Measurements from ENCODE around the gene DGKI. TPM values are rescaled to one million over a fixed set of nuclear protein-coding genes. Genes with fewer than 3 reads are reported as not detected.

Gene DGKI
- total RNA-seq, 2 donors from 2014 or later, result 1.5 to 4.4 TPM

DNA sequence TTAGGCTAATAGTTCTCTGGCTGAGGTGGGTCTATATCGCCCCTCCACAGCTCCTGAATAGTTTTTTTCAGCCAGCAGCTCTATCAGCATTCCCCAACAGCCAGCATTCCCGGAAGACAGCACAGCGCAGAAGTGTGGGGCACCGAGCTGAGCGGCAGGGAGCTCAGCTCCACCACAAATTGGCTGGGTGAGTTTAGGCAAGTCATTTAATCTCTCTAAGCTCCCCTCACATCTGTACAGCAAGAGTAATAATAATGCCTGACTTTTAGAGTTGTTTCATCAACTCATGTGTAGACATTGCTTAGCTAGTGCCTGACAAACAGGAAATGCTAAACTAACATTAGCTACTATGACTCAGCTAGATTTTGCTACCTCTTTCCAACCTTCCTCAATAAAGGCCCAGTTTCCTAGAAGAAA lies 255.3 kb downstream of the DGKI start:
- no peak overlapping the region for H3K4me3 Mint-ChIP-seq
- ATAC-seq (no peak), DNase-seq (ENCODE audit: low spot score) (no peak)
- H3K4me1 Mint-ChIP-seq (ENCODE audit: low read depth in 2 of 2), result no peaks in the 10 kb centered on the region
- no peaks in the 10 kb centered on the region for H3K36me3 Mint-ChIP-seq
- H3K27me3 Mint-ChIP-seq, result peaks cover 0 to 3% of the 10 kb centered on the region in 2 donors
- no peaks in the 10 kb centered on the region for H3K9me3 Mint-ChIP-seq
- H3K27ac Mint-ChIP-seq, result no peak overlapping the region

DNA sequence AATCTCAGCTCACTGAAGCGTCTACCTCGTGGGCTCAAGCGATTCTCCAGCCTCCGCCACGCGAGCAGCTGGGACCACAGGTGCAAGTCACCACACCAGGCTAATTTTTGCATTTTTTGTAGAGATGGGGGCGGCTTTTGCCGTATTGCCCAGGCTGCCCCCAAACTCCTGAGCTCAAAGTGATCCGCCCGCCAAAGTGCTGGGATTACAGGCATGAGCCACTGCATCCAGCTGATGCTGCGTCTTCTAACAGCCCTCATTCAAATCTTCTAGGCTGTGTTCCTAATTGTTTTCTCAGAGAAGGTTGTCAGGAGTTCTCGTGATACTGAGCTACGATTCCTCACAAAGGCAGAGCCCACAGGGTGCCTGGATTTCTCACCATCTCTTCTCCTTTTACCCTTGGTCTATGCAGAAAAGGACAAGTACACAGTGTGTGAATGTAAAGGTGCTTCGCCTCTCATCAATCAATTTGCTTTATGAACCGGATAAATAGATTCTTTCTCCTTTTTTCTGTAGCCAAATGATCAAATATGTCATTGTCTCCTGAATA lies 255.9 kb downstream of the DGKI start:
- Mint-ChIP-seq H3K27ac (no peak overlapping the region), H3K4me3 (no peak overlapping the region), H3K36me3 (no peaks in the 10 kb centered on the region), H3K27me3 (peaks cover 0 to 3% of the 10 kb centered on the region in 2 donors), H3K9me3 (no peaks in the 10 kb centered on the region), H3K4me1 (ENCODE audit: low read depth in 2 of 2) (no peaks in the 10 kb centered on the region)
- DNase-seq (ENCODE audit: low spot score) (no peak), ATAC-seq (no peak)

- H3K27me3 Mint-ChIP-seq, result no peaks in the 10 kb centered on the region
- ATAC-seq (no peak), DNase-seq (ENCODE audit: low spot score) (no peak)
- no peaks in the 10 kb centered on the region for H3K36me3 Mint-ChIP-seq
- no peaks in the 10 kb centered on the region for H3K4me1 Mint-ChIP-seq (ENCODE audit: low read depth in 2 of 2)
- no peaks in the 10 kb centered on the region for H3K9me3 Mint-ChIP-seq
- no peak overlapping the region for H3K4me3 Mint-ChIP-seq
- no peak overlapping the region for H3K27ac Mint-ChIP-seq
Observed at GRCh38 chr7:137590071-137590755, 256.6 kb downstream of the DGKI start.

DNA sequence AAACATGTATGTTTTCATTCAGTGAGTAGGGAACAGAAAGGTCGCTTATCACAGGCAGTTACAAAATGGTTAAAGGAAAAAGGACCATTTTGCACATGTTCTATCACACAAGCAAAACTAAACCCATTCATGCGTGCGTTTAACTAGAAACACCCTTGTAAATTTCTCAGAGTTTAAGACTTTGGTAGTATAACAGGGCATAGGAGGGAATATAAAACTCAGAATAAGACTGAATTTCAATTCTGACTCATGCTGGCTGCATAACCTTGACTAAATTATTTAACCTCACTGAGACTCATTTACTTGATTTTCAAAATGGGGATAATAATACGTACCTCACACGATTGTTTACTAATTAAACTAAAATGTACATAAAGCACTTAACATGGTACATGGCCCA lies 259.4 kb downstream of the DGKI start:
- Mint-ChIP-seq H3K9me3 (no peaks in the 10 kb centered on the region), H3K4me3 (no peak overlapping the region), H3K27ac (no peak overlapping the region), H3K36me3 (no peaks in the 10 kb centered on the region), H3K4me1 (ENCODE audit: low read depth in 2 of 2) (no peaks in the 10 kb centered on the region), H3K27me3 (no peaks in the 10 kb centered on the region)
- no peak for ATAC-seq
- DNase-seq (ENCODE audit: low spot score), result no peak

GRCh38 chr7:137585591-137585990 lies 261.2 kb downstream of the DGKI start:
- no peaks in the 10 kb centered on the region for H3K27me3 Mint-ChIP-seq
- ATAC-seq, result no peak
- DNase-seq (ENCODE audit: low spot score), result no peak
- no peak overlapping the region for H3K27ac Mint-ChIP-seq
- no peaks in the 10 kb centered on the region for H3K9me3 Mint-ChIP-seq
- H3K36me3 Mint-ChIP-seq, result no peaks in the 10 kb centered on the region
- H3K4me3 Mint-ChIP-seq, result no peak overlapping the region
- H3K4me1 Mint-ChIP-seq (ENCODE audit: low read depth in 2 of 2), result no peaks in the 10 kb centered on the region

DNA sequence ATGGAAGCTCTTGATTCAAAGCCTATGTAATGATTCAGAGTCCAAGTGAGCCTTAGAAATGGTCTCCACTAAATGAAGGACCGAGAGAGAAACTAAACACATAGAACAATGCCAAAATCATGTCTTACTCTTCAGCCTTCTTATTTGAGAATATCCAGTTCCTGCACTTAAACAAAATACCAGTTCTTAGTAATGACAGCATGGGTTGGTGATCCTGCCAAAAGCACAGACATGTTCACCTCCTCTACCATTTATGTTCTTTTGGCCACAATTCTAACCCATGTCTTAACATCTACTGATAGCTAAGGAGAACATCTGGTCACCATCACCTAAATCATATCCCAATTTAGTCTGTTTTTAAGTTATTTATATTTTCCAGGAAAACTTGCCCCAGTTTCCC lies 263.6 kb downstream of the DGKI start:
- H3K36me3 Mint-ChIP-seq, result no peaks in the 10 kb centered on the region
- DNase-seq (ENCODE audit: low spot score), result no peak
- peaks cover 3% of the 10 kb centered on the region for H3K9me3 Mint-ChIP-seq
- ATAC-seq, result no peak
- H3K27me3 Mint-ChIP-seq, result no peaks in the 10 kb centered on the region
- no peak overlapping the region for H3K4me3 Mint-ChIP-seq
- no peaks in the 10 kb centered on the region for H3K4me1 Mint-ChIP-seq (ENCODE audit: low read depth in 2 of 2)
- H3K27ac Mint-ChIP-seq, result no peak overlapping the region

- H3K27me3 Mint-ChIP-seq, result no peaks in the 10 kb centered on the region
- H3K27ac Mint-ChIP-seq, result no peak overlapping the region
- H3K36me3 Mint-ChIP-seq, result no peaks in the 10 kb centered on the region
- DNase-seq (ENCODE audit: low spot score) (no peak), ATAC-seq (no peak)
- no peaks in the 10 kb centered on the region for H3K4me1 Mint-ChIP-seq (ENCODE audit: low read depth in 2 of 2)
- H3K9me3 Mint-ChIP-seq, result peaks cover 3% of the 10 kb centered on the region
- H3K4me3 Mint-ChIP-seq, result no peak overlapping the region
Observed at GRCh38 chr7:137579913-137580640, 266.7 kb downstream of the DGKI start.

- ATAC-seq (no peak), DNase-seq (ENCODE audit: low spot score) (no peak)
- no peaks in the 10 kb centered on the region for H3K36me3 Mint-ChIP-seq
- no peak overlapping the region for H3K4me3 Mint-ChIP-seq
- H3K27ac Mint-ChIP-seq, result no peak overlapping the region
- H3K9me3 Mint-ChIP-seq, result peaks cover 3% of the 10 kb centered on the region
- H3K27me3 Mint-ChIP-seq, result no peaks in the 10 kb centered on the region
- no peaks in the 10 kb centered on the region for H3K4me1 Mint-ChIP-seq (ENCODE audit: low read depth in 2 of 2)
Observed at GRCh38 chr7:137578541-137578940, 268.2 kb downstream of the DGKI start.

- Mint-ChIP-seq H3K36me3 (no peaks in the 10 kb centered on the region), H3K4me1 (ENCODE audit: low read depth in 2 of 2) (no peaks in the 10 kb centered on the region), H3K9me3 (peaks cover 3% of the 10 kb centered on the region), H3K27ac (no peak overlapping the region), H3K27me3 (no peaks in the 10 kb centered on the region), H3K4me3 (no peak overlapping the region)
- no peak for DNase-seq (ENCODE audit: low spot score)
- ATAC-seq, result no peak
Observed at GRCh38 chr7:137577184-137577583, 269.6 kb downstream of the DGKI start.

- no peak for ATAC-seq
- Mint-ChIP-seq H3K4me1 (ENCODE audit: low read depth in 2 of 2) (no peaks in the 10 kb centered on the region), H3K9me3 (peaks cover 3% of the 10 kb centered on the region), H3K36me3 (no peaks in the 10 kb centered on the region), H3K27ac (no peak overlapping the region), H3K27me3 (no peaks in the 10 kb centered on the region), H3K4me3 (no peak overlapping the region)
- no peak for DNase-seq (ENCODE audit: low spot score)
Observed at GRCh38 chr7:137576481-137576880, 270.3 kb downstream of the DGKI start.

DNA sequence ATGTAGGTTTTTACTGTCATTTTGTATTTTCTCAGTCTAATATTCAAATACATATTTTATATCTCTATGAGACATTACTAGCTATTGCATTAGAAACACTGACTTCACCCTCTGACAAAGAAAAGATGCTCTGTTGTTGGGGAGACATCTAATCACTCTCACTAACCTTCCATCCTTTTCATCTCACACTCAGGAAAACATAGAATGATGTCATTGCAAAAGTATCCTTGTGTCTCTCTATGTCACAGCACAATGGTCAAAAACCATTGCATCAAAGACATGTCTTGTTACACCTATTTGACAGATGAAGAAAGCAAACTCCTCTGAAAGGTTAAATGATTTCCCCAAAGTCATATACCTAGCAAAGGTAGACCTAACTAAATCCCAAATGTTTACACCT lies 272.0 kb downstream of the DGKI start:
- no peaks in the 10 kb centered on the region for H3K4me1 Mint-ChIP-seq (ENCODE audit: low read depth in 2 of 2)
- DNase-seq (ENCODE audit: low spot score) (no peak), ATAC-seq (no peak)
- H3K27ac Mint-ChIP-seq, result no peak overlapping the region
- H3K36me3 Mint-ChIP-seq, result no peaks in the 10 kb centered on the region
- H3K9me3 Mint-ChIP-seq, result peaks cover 3% of the 10 kb centered on the region
- H3K4me3 Mint-ChIP-seq, result no peak overlapping the region
- no peaks in the 10 kb centered on the region for H3K27me3 Mint-ChIP-seq

DNA sequence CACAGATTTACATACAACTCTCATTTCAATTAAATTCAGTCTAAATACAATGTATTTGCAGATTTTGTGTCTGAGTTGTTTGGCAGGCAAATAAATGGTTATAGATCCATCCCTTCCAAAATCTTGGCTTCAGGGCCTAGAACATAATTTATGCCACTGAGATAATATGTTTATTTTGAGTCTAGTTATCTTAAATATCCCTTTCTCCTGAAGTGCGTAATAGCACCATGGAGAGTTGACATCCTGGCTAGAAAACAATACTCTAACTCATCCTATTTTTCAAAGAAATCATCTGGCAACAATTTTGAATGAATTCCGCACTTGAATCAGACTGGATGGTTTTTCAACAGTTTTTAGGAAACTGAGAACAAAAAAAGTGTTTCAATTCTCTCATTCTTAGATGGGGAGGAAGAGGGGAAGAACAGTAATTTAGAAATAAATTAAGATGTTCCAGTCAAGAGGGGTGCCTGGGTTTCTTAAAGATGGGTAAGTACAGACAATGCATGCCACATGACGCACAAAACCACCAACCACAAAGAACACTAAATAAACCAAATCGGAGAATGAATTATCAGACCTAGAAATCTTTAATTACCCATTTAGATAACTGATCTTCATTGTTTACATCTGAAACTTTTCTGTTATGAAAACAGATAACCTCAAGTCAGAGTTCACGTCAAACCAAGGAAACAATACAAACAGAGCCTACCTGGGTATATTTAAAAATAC lies 274.6 kb downstream of the DGKI start:
- ATAC-seq (no peak), DNase-seq (ENCODE audit: low spot score) (no peak)
- Mint-ChIP-seq H3K27me3 (no peaks in the 10 kb centered on the region), H3K36me3 (no peaks in the 10 kb centered on the region), H3K27ac (no peak overlapping the region), H3K4me3 (no peak overlapping the region), H3K4me1 (ENCODE audit: low read depth in 2 of 2) (no peaks in the 10 kb centered on the region), H3K9me3 (no peaks in the 10 kb centered on the region)

DNA sequence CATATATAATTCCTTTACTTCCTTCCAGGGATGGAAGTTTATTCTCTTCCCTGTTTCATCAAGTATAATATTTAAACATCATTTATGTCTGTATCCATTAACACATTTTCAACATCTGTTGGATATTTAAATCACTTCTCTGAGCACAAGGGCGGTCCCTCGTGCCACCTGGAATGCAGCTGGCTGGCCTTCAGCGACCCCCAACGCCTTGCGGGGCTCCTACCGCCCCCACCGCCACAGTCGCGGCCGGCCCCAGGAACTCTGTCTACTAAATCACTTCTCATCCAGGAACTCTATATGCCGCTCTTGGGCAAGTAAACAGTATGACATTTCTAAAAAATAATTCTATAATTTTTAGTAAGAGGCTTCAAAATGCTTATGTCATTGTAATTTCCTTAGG lies 282.1 kb downstream of the DGKI start:
- ATAC-seq (no peak), DNase-seq (ENCODE audit: low spot score) (no peak)
- H3K27ac Mint-ChIP-seq, result no peak overlapping the region
- H3K9me3 Mint-ChIP-seq, result peaks cover 3% of the 10 kb centered on the region
- H3K36me3 Mint-ChIP-seq, result no peaks in the 10 kb centered on the region
- no peak overlapping the region for H3K4me3 Mint-ChIP-seq
- H3K4me1 Mint-ChIP-seq (ENCODE audit: low read depth in 2 of 2), result no peaks in the 10 kb centered on the region
- H3K27me3 Mint-ChIP-seq, result no peaks in the 10 kb centered on the region

DNA sequence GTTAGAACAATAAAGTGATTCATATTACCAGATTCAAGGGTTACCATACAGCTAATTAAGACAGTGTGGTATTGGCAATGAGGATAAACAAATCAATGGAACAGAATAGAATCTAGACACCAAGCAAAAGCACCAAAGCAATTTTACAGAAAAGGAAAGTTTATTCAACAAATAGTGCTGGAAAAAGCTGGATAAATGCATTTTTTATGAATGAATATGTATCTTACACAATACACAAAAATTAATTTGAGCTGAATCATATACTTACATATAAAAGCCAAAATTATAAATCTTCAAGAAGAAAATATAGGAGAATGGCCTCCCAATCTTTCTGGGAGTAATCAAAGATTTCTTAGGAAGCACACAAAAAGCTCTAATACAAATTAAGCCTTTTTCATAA lies 282.8 kb downstream of the DGKI start:
- H3K4me1 Mint-ChIP-seq (ENCODE audit: low read depth in 2 of 2), result no peaks in the 10 kb centered on the region

More for the DNA sequence above, 282.8 kb downstream of the DGKI start:
- Mint-ChIP-seq H3K27me3 (no peaks in the 10 kb centered on the region), H3K27ac (no peak overlapping the region), H3K9me3 (peaks cover 3% of the 10 kb centered on the region), H3K4me3 (no peak overlapping the region), H3K36me3 (no peaks in the 10 kb centered on the region)
- ATAC-seq, result no peak
- no peak for DNase-seq (ENCODE audit: low spot score)
